Esophagus muscularis mucosa (tissue), 4 donors: Measurements from ENCODE around the gene WDR64. TPM values are rescaled to one million over a fixed set of nuclear protein-coding genes. Genes with fewer than 3 reads are reported as not detected.
"Not testable (repeated sequence)": the region's sequence is repeated elsewhere in the genome, so short reads cannot be mapped to it uniquely, and the experiment has no call there.

ENCODE experiments used
- DNase-seq: peaks from one replicate; pipeline ENCODE4 v3.0.0-alpha.2; 2017; ENCODE audit errors: extremely low spot score
- H3K27ac ChIP-seq, 4 donors: fragments of 200-600 bp; sonication (generic); replicated peaks in 1 of 4; 1 replicate in 3 of 4; 2 replicates in 1 of 4; pipeline ENCODE4 v1.5.1; 2016 to 2019; ENCODE audit warnings: mild to moderate bottlenecking in 1 of 4
- H3K27me3 ChIP-seq, 4 donors: fragments of 200-600 bp; sonication (generic); one replicate each; pipeline versions ENCODE4 v1.5.1 to v1.6.0; 2016 to 2019
- H3K36me3 ChIP-seq, 4 donors: fragments of 200-600 bp; sonication (generic); one replicate each; pipeline ENCODE4 v1.5.1; 2016 to 2019
- H3K4me1 ChIP-seq, 4 donors: fragments of 200-600 bp; sonication (generic); one replicate each; pipeline ENCODE4 v1.5.1; 2016 to 2019
- H3K4me3 ChIP-seq, 4 donors: fragments of 200-600 bp; sonication (generic); 1 replicate in 2 of 4; 2 replicates in 2 of 4; pipeline ENCODE4 v1.5.1; 2016 to 2019; ENCODE audit warnings: mild to moderate bottlenecking in 4 of 4, moderate library complexity in 1 of 4
- H3K9me3 ChIP-seq, 4 donors: fragments of 200-600 bp; sonication (generic); 1 replicate in 3 of 4; 2 replicates in 1 of 4; pipeline ENCODE4 v1.5.1; 2016 to 2019
- CTCF ChIP-seq, 3 experiments: fragments of 200-600 bp in 2 of 3; fragments of 450-650 bp in 1 of 3; sonication (generic) in 2 of 3; IDR thresholded peaks; one replicate each; pipeline ENCODE4 v1.5.1; 2017 to 2019; ENCODE audit warnings: antibody characterized with exemption in 3 of 3, mild to moderate bottlenecking in 2 of 3, moderate library complexity in 1 of 3
- EP300 ChIP-seq: sonication (generic); formaldehyde crosslinking; IDR thresholded peaks from one replicate; pipeline ENCODE4 v1.6.1; 2017; ENCODE audit warnings: antibody characterized with exemption
- POLR2A ChIP-seq: fragments of 450-650 bp; IDR thresholded peaks from one replicate; pipeline ENCODE4 v1.6.1; 2017; ENCODE audit warnings: antibody characterized with exemption, moderate library complexity, mild to moderate bottlenecking, low read depth
- POLR2AphosphoS5 ChIP-seq, 2 donors: sonication (generic); formaldehyde crosslinking; IDR thresholded peaks; one replicate each; pipeline ENCODE4 v1.6.1; 2017; ENCODE audit warnings: antibody characterized with exemption in 2 of 2
- WGBS: methylation state at CpG from one replicate; pipeline ENCODE4 v1.1.5; 2018; 5-methylcytosine and 5-hydroxymethylcytosine counted together
- intact Hi-C: fragments of 100-400 bp; cut with DNase I; formaldehyde crosslinking; loops from one replicate; pipeline ENCODE4 v1.15.1; 2023
- total RNA-seq, 4 donors: library from RNA; depleted of rRNA; stranded (reverse); fragments of >200 nt; gene quantifications; one replicate each; pipeline versions ENCODE4 v1.1.0 to v1.2.1, GENCODE V29; 2016

The WDR64 gene
- total RNA-seq, 4 donors from 2014 or later = not detected

GRCh38 chr1:241658081-241658793 is 6.2 kb downstream of the WDR64 start:
- Histone ChIP-seq H3K4me1 (no peaks in the 10 kb centered on the region), H3K9me3 (no peaks in the 10 kb centered on the region), H3K27me3 (no peaks in the 10 kb centered on the region), H3K4me3 (no peak overlapping the region), H3K27ac (no peak overlapping the region), H3K36me3 (no peaks in the 10 kb centered on the region)
- 80% methylated on average over 3 of the region's 3 CpGs for WGBS
- intact Hi-C loops = no loop called here
- no peak for TF ChIP-seq POLR2AphosphoS5 (IDR thresholded peaks at IDR 0.05)
- TF ChIP-seq POLR2A = no peak
- TF ChIP-seq EP300 = no peak
- no peak for TF ChIP-seq CTCF (IDR thresholded peaks at IDR 0.05)
- DNase-seq = no peak

- H3K36me3 ChIP-seq, H3K9me3 ChIP-seq, H3K4me1 ChIP-seq, DNase-seq, H3K4me3 ChIP-seq, intact Hi-C loops, H3K27ac ChIP-seq, H3K27me3 ChIP-seq: not testable (repeated sequence)
- WGBS = 86% methylated on average over 2 of the region's 2 CpGs
Measured at GRCh38 chr1:241659016-241659415, 6.9 kb downstream of the WDR64 start.

- Histone ChIP-seq H3K4me3 (no peak overlapping the region), H3K9me3 (no peaks in the 10 kb centered on the region), H3K27me3 (no peaks in the 10 kb centered on the region), H3K27ac (no peak overlapping the region), H3K4me1 (no peaks in the 10 kb centered on the region), H3K36me3 (no peaks in the 10 kb centered on the region)
- DNase-seq = no peak
- 79% methylated on average over 5 of the region's 5 CpGs for WGBS
- TF ChIP-seq CTCF (IDR thresholded peaks at IDR 0.05) = no peak
- TF ChIP-seq POLR2AphosphoS5 (IDR thresholded peaks at IDR 0.05) = no peak
- TF ChIP-seq POLR2A = no peak
- TF ChIP-seq EP300 = no peak
- intact Hi-C loops = no loop called here
Measured at GRCh38 chr1:241660424-241660972, 8.4 kb downstream of the WDR64 start.

- WGBS = 91% methylated on average over 3 of the region's 3 CpGs
- TF ChIP-seq POLR2AphosphoS5 (IDR thresholded peaks at IDR 0.05) (no peak), POLR2A (no peak), EP300 (no peak), CTCF (IDR thresholded peaks at IDR 0.05) (no peak)
- Histone ChIP-seq H3K4me3 (no peak overlapping the region), H3K27me3 (no peaks in the 10 kb centered on the region), H3K36me3 (no peaks in the 10 kb centered on the region), H3K9me3 (no peaks in the 10 kb centered on the region), H3K27ac (no peak overlapping the region), H3K4me1 (no peaks in the 10 kb centered on the region)
- intact Hi-C loops = no loop called here
- DNase-seq = no peak
Measured at GRCh38 chr1:241666419-241666818, 14.3 kb downstream of the WDR64 start.

GRCh38 chr1:241672301-241672700 is 20.2 kb downstream of the WDR64 start:
- Histone ChIP-seq H3K4me3 (no peak overlapping the region), H3K4me1 (no peaks in the 10 kb centered on the region), H3K27ac (no peak overlapping the region), H3K36me3 (no peaks in the 10 kb centered on the region), H3K27me3 (no peaks in the 10 kb centered on the region), H3K9me3 (no peaks in the 10 kb centered on the region)
- TF ChIP-seq POLR2A (no peak), CTCF (IDR thresholded peaks at IDR 0.05) (no peak), EP300 (no peak), POLR2AphosphoS5 (IDR thresholded peaks at IDR 0.05) (no peak)
- DNase-seq = no peak
- 70% methylated on average over 1 of the region's 1 CpG for WGBS
- intact Hi-C loops = no loop called here
